Stimulated activated CD8-positive, alpha-beta memory T cell treated with anti-CD3 and anti-CD28 coated beads, Interleukin-15, amount 100 ng/mL, for 4 hours (primary cell): ENCODE data around the gene THYN1.

Experiments
- DNase-seq, 2 donors: peaks; one replicate each; pipeline ENCODE4 v3.0.0-alpha.2; 2020; ENCODE audit warnings: low read depth in 2 of 2

The THYN1 gene

GRCh38 chr11:134223121-134223520, 30.0 kb downstream of the THYN1 start:
- DNase-seq: no peak

- DNase-seq: no peak
Measured at GRCh38 chr11:134216816-134217215, 36.3 kb downstream of the THYN1 start.

GRCh38 chr11:134215836-134216235, 37.3 kb downstream of the THYN1 start:
- DNase-seq: no peak

- DNase-seq: peak; percentile 31 to 41
Measured at GRCh38 chr11:134207538-134208239, 45.5 kb downstream of the THYN1 start.

- DNase-seq: no peak
Measured at GRCh38 chr11:134206185-134206584, 47.0 kb downstream of the THYN1 start.

GRCh38 chr11:134205729-134206128, 47.4 kb downstream of the THYN1 start:
- no peak for DNase-seq

- no peak for DNase-seq
Measured at GRCh38 chr11:134202661-134203060, 50.5 kb downstream of the THYN1 start.

GRCh38 chr11:134200688-134201087, 52.5 kb downstream of the THYN1 start:
- no peak for DNase-seq

GRCh38 chr11:134199531-134199930, 53.6 kb downstream of the THYN1 start:
- DNase-seq: no peak
